Parathyroid adenoma (tissue), 2 donors: ENCODE measurements around the gene SNX10.

ENCODE experiments used
- H2AFZ ChIP-seq: fragments of 300-600 bp; sonication (generic); one replicate; pipeline ENCODE4 v1.7.0; 2017; ENCODE audit warnings: antibody characterized with exemption, mild to moderate bottlenecking
- H3K27ac ChIP-seq: fragments of 300-600 bp; sonication (generic); one replicate; pipeline ENCODE4 v1.7.0; 2017
- H3K27me3 ChIP-seq: fragments of 300-600 bp; sonication (generic); one replicate; pipeline ENCODE4 v1.7.0; 2017; ENCODE audit warnings: low read length; ENCODE audit not compliant: control insufficient read depth, insufficient read depth
- H3K36me3 ChIP-seq: fragments of 300-600 bp; sonication (generic); one replicate; pipeline ENCODE4 v1.7.0; 2017; ENCODE audit warnings: low read length; ENCODE audit not compliant: control insufficient read depth, insufficient read depth
- H3K4me1 ChIP-seq: fragments of 300-600 bp; sonication (generic); one replicate; pipeline ENCODE4 v1.7.0; 2017; ENCODE audit warnings: control low read depth
- H3K4me2 ChIP-seq: fragments of 300-600 bp; sonication (generic); one replicate; pipeline ENCODE4 v1.7.0; 2017; ENCODE audit warnings: low read length
- H3K4me3 ChIP-seq: fragments of 300-600 bp; sonication (generic); one replicate; pipeline ENCODE4 v1.7.0; 2017; ENCODE audit warnings: low read depth, low read length
- H3K79me2 ChIP-seq: fragments of 300-600 bp; sonication (generic); one replicate; pipeline ENCODE4 v1.7.0; 2017; ENCODE audit warnings: control low read depth
- H3K9ac ChIP-seq: fragments of 300-600 bp; sonication (generic); one replicate; pipeline ENCODE4 v1.7.0; 2017; ENCODE audit warnings: mild to moderate bottlenecking
- H3K9me3 ChIP-seq: fragments of 300-600 bp; sonication (generic); one replicate; pipeline ENCODE4 v1.7.0; 2017; ENCODE audit warnings: low read length; ENCODE audit not compliant: control insufficient read depth
- TF ChIP-seq, protein P1 (sequence below): fragments of 300-600 bp; sonication (generic); IDR thresholded peaks from one replicate; pipeline ENCODE4 v1.7.0; 2017; ENCODE audit warnings: antibody characterized with exemption, mild to moderate bottlenecking
- donor health status: primary hyperparathyroidism.

SNX10 gene

DNA sequence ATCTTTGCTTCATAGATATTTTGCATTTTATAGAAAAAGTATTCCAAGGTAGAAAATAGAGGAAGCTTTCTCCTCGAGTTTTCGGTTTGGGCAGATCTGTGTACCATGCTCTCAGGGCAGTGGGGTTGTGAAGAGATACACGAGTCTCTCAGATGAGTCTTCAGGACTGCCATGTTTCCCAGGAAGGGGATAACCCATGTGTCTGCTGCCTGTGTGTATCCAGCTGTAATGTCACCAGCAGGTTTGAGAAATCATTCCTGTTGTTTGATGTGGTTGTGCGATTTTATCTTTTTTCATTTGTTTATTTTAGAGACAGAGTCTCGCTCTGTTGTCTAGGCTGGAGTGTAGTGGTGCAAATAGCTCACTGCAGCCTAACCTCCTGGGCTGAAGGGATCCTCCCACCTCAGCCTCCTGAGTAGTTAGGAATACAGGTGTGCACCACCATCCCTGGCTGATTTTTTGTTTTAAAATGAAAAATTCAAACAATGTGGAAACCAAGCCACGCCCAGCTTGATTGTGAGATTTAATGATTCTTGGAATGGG lies 48.9 kb downstream of the SNX10 start:
- Histone ChIP-seq H2AFZ (no peak overlapping the region), H3K4me3 (no peak overlapping the region), H3K27me3 (no peaks in the 10 kb centered on the region), H3K4me2 (no peak overlapping the region), H3K27ac (no peak overlapping the region), H3K9ac (no peak overlapping the region), H3K9me3 (no peaks in the 10 kb centered on the region), H3K79me2 (no peaks in the 10 kb centered on the region), H3K36me3 (no peaks in the 10 kb centered on the region), H3K4me1 (no peaks in the 10 kb centered on the region)
- TF ChIP-seq, protein P1, sequence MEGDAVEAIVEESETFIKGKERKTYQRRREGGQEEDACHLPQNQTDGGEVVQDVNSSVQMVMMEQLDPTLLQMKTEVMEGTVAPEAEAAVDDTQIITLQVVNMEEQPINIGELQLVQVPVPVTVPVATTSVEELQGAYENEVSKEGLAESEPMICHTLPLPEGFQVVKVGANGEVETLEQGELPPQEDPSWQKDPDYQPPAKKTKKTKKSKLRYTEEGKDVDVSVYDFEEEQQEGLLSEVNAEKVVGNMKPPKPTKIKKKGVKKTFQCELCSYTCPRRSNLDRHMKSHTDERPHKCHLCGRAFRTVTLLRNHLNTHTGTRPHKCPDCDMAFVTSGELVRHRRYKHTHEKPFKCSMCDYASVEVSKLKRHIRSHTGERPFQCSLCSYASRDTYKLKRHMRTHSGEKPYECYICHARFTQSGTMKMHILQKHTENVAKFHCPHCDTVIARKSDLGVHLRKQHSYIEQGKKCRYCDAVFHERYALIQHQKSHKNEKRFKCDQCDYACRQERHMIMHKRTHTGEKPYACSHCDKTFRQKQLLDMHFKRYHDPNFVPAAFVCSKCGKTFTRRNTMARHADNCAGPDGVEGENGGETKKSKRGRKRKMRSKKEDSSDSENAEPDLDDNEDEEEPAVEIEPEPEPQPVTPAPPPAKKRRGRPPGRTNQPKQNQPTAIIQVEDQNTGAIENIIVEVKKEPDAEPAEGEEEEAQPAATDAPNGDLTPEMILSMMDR, result no peak

DNA sequence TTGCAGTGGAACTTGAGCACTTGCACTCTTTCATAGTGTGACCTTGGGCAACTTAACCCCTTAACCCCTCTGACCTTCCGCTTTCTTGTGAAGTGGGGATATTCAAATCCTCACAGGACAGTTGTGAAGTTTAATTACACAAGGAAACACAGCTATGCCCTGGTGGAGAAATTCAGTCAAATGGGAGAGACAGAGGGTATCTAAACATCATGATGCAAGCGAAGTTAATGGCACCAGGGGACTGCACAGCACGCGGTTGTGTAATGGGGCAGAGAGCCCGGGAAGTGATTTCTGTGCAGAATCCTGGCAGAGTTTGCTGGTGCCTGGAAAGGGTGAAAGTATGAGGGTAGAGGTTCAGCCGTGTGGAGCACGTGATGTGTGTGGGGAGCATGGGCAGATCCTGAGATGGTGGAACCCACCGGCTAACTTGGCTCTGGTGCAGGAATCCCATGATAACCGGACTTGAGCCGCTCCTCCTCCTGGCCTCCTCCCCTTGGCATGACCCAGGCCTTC lies 51.7 kb downstream of the SNX10 start:
- Histone ChIP-seq H3K4me2 (no peak overlapping the region), H2AFZ (no peak overlapping the region), H3K9ac (no peak overlapping the region), H3K27me3 (no peaks in the 10 kb centered on the region), H3K4me3 (no peak overlapping the region), H3K27ac (no peak overlapping the region), H3K4me1 (no peaks in the 10 kb centered on the region), H3K9me3 (no peaks in the 10 kb centered on the region), H3K79me2 (no peaks in the 10 kb centered on the region), H3K36me3 (no peaks in the 10 kb centered on the region)
- TF ChIP-seq, protein P1, result no peak

DNA sequence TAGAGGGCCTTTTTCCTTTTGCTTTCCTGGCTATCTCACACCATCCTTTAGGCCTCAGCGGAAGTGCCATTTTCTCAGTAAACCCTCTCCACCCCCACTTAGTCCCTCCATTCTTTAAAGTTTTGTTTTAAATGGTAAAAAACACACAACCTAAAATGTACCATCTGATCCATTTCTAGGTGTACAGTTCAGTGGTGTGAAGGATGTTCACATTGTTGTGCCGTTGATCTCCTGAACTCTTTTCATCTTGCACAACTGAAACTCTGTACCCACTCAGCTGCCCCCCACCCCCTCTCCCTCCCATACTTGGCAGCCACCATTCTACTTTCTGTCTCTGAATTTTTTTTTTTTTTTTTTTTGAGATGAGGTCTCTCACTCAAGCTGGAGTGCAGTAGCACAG lies 52.2 kb downstream of the SNX10 start:
- H3K4me1 ChIP-seq, result no peaks in the 10 kb centered on the region
- no peaks in the 10 kb centered on the region for H3K79me2 ChIP-seq
- no peak overlapping the region for H3K4me2 ChIP-seq
- no peaks in the 10 kb centered on the region for H3K9me3 ChIP-seq
- no peaks in the 10 kb centered on the region for H3K27me3 ChIP-seq
- no peaks in the 10 kb centered on the region for H3K36me3 ChIP-seq
- TF ChIP-seq, protein P1, result no peak
- no peak overlapping the region for H2AFZ ChIP-seq
- no peak overlapping the region for H3K4me3 ChIP-seq
- H3K27ac ChIP-seq, result no peak overlapping the region
- no peak overlapping the region for H3K9ac ChIP-seq

DNA sequence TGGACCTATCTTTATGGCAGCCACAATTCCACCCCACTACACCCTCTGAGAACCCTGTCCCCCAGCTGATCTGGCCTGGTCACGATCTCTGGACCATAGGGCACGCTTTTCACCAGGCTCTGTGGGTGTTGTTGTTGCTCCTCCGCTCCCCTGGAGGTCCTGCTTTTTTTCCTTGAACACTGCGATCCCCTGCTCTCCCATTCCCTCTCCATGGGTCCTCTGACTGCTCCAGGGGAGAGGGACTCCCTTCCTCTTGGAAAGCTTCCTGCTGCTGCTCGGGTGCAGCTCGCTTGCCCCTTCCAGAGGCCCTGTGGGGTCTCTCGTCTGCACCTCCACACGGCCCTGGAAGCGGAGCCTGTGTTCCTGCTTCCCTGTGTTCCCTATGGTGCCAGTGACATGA lies 53.5 kb downstream of the SNX10 start:
- no peak overlapping the region for H3K4me2 ChIP-seq
- H3K4me1 ChIP-seq, result no peaks in the 10 kb centered on the region
- H3K9ac ChIP-seq, result no peak overlapping the region
- H3K27ac ChIP-seq, result no peak overlapping the region
- no peaks in the 10 kb centered on the region for H3K27me3 ChIP-seq
- no peaks in the 10 kb centered on the region for H3K79me2 ChIP-seq
- H3K36me3 ChIP-seq, result no peaks in the 10 kb centered on the region
- H2AFZ ChIP-seq, result no peak overlapping the region
- TF ChIP-seq, protein P1, result no peak
- no peak overlapping the region for H3K4me3 ChIP-seq
- H3K9me3 ChIP-seq, result no peaks in the 10 kb centered on the region

DNA sequence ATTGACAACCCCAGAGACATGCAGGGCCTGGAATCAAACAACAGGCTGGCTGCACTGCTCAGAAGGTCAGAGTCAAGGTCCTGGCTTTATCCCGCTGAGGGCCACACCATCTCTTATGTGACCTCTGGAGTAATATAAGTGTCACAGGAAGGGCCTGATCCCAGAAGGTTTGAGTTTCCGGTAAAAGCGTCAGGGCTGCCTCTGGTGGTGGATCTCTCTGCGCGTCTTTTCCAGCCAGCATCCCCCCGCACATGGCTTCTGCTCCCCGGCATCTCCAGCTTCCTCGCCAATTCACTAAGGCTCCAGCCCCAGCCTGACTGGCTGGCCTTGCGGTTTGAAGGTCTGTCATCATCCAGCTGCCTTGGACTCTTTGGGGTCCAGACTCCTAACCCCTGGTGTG lies 54.2 kb downstream of the SNX10 start:
- H3K9ac ChIP-seq, result no peak overlapping the region
- H3K9me3 ChIP-seq, result no peaks in the 10 kb centered on the region
- no peaks in the 10 kb centered on the region for H3K4me1 ChIP-seq
- H2AFZ ChIP-seq, result no peak overlapping the region
- H3K36me3 ChIP-seq, result no peaks in the 10 kb centered on the region
- TF ChIP-seq, protein P1, result no peak
- H3K27ac ChIP-seq, result no peak overlapping the region
- no peak overlapping the region for H3K4me2 ChIP-seq
- no peaks in the 10 kb centered on the region for H3K79me2 ChIP-seq
- H3K4me3 ChIP-seq, result no peak overlapping the region
- H3K27me3 ChIP-seq, result no peaks in the 10 kb centered on the region
